ENCODE results near the gene WSCD2. TPM values are rescaled to one million over a fixed set of nuclear protein-coding genes. Genes with fewer than 3 reads are reported as not detected.

Gene WSCD2
- total and polyA plus RNA-seq, 2 of the 4 experiments (the other 2 are of a cell fraction), result not detected

DNA sequence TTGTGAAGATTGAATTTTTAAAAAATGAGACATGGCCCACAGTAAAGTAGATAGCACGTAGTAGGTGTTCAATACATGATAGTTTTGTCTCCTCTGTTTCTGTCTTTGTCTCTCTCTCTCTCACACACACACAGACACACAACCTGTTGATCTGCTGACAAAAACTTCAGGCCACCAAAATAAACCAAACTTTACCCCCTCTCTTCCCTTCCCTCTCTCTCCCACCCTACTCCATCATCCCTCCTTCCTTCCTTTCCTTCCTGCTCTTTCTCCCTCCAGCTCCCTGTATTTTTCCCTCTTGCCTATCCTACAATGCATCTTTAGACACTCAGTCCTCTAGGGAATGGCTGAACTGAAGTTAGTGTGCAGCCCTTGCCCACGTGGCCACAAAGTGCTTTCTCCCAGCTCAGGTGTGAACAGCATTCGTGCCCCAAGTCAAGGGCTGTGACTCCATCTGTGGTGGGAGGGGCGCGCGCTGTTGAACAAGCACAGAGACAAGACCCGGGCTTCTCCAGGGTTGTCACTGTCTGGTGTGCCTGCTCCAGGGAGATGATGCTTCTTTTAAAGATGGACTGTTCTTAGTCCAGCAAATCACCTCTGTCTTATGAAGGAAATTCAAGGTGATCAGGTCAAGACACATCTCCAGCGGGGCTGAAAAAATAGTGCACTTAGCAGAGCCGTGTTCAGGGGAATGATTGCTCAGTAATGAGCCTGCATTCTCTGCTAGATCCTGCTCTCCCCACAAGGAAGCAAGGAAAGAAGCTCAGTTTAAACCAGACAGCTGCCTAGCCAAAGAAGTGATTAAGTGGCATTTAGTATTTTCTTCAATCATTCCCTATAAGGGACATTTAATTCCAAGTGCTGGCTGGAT lies 75.3 kb downstream of the WSCD2 start:
- H3K79me1 ChIP-seq (ENCODE audit: low read depth in 1 of 2, low read length in 2 of 2), result no peaks in the 10 kb centered on the region
- H3K23ac ChIP-seq (ENCODE audit: low read depth, low read length), result no peak overlapping the region
- no peak overlapping the region for H2BK120ac ChIP-seq (ENCODE audit: low read depth, low read length)
- no peak overlapping the region for H2BK20ac ChIP-seq (ENCODE audit: low read depth, low read length)
- no peak overlapping the region for H2BK15ac ChIP-seq (ENCODE audit: low read depth, low read length)
- no peak overlapping the region for H4K91ac ChIP-seq (ENCODE audit: insufficient read depth, low read depth, low read length)
- BruUV-seq (replicated peaks), result no TSS peak
- no peak overlapping the region for H4K8ac ChIP-seq (ENCODE audit: low read depth in 2 of 2, low read length in 2 of 2)
- no peaks in the 10 kb centered on the region for H3K36me3 ChIP-seq (ENCODE audit: control insufficient read depth, insufficient read depth, low read length)
- no peak overlapping the region for H2AFZ ChIP-seq (replicated peaks; ENCODE audit: low read length, poor library complexity)
- H3K27me3 ChIP-seq (ENCODE audit: control insufficient read depth, insufficient read depth, low read length), result no peaks in the 10 kb centered on the region
- no peak overlapping the region for H3K4ac ChIP-seq (ENCODE audit: low read depth, low read length)
- ChIA-PET CTCF (no interaction called here), POLR2A (ENCODE audit: unreplicated experiment) (no interaction called here)
- H3K9me3 ChIP-seq (ENCODE audit: control insufficient read depth, insufficient read depth, low read length), result no peaks in the 10 kb centered on the region; the same call in 1 of the 2 replicates
- H2BK5ac ChIP-seq (ENCODE audit: low read depth, low read length, poor library complexity, severe bottlenecking), result no peak overlapping the region
- intact Hi-C loops (cut with micrococcal nuclease), result no loop called here
- WGBS, 2 experiments (ENCODE audit: extremely low coverage in 2 of 2, insufficient read length in 1 of 2), result no CpG with 5 or more reads among the region's 9 CpGs
- no peak overlapping the region for H3K56ac ChIP-seq (ENCODE audit: extremely low read depth, insufficient read depth, low read length)
- no peak for DNase-seq
- no peak overlapping the region for H3K9ac ChIP-seq (ENCODE audit: low read depth, low read length)
- no peak overlapping the region for H3K18ac ChIP-seq (ENCODE audit: low read depth, low read length)
- H3K9me1 ChIP-seq (ENCODE audit: insufficient read depth, low read length), result no peaks in the 10 kb centered on the region
- no peak overlapping the region for H3K4me3 ChIP-seq (ENCODE audit: insufficient read depth, low read depth, low read length)
- no peak for ATAC-seq (ENCODE audit: low read depth)
- H4K20me1 ChIP-seq (ENCODE audit: insufficient read depth, low read length), result no peaks in the 10 kb centered on the region
- no peaks in the 10 kb centered on the region for H3K4me1 ChIP-seq (ENCODE audit: control insufficient read depth, insufficient read depth, low read length)
- no peak overlapping the region for H3K27ac ChIP-seq (ENCODE audit: insufficient read depth, low read length)
- no peak overlapping the region for H2AK9ac ChIP-seq (replicated peaks; ENCODE audit: low read depth, low read length, poor library complexity)
- H3K14ac ChIP-seq (replicated peaks; ENCODE audit: low read depth, low read length), result no peak overlapping the region
- no peak overlapping the region for H4K5ac ChIP-seq (ENCODE audit: low read depth, low read length)
- H2AK5ac ChIP-seq (ENCODE audit: low read depth, low read length), result no peak overlapping the region
- H3K4me2 ChIP-seq (ENCODE audit: low read depth, low read length), result no peak overlapping the region
- dilution Hi-C loops (cut with HindIII; ENCODE audit: low sequenced_read_pairs, unreplicated experiment), result no loop called here
- in situ Hi-C loops (cut with MboI; ENCODE audit: low sequenced_read_pairs), result no loop called here
- no peak for TF ChIP-seq BHLHE40 (IDR thresholded peaks at IDR 0.05; ENCODE audit: low read depth, low read length)
- TF ChIP-seq CHD1 (IDR thresholded peaks at IDR 0.05; ENCODE audit: low read depth, low read length), result no peak
- no peak for TF ChIP-seq NFE2L2 (IDR thresholded peaks at IDR 0.05; ENCODE audit: low read depth, low read length)
- TF ChIP-seq, protein P1, sequence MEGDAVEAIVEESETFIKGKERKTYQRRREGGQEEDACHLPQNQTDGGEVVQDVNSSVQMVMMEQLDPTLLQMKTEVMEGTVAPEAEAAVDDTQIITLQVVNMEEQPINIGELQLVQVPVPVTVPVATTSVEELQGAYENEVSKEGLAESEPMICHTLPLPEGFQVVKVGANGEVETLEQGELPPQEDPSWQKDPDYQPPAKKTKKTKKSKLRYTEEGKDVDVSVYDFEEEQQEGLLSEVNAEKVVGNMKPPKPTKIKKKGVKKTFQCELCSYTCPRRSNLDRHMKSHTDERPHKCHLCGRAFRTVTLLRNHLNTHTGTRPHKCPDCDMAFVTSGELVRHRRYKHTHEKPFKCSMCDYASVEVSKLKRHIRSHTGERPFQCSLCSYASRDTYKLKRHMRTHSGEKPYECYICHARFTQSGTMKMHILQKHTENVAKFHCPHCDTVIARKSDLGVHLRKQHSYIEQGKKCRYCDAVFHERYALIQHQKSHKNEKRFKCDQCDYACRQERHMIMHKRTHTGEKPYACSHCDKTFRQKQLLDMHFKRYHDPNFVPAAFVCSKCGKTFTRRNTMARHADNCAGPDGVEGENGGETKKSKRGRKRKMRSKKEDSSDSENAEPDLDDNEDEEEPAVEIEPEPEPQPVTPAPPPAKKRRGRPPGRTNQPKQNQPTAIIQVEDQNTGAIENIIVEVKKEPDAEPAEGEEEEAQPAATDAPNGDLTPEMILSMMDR (conservative IDR thresholded peaks at IDR 0.05; ENCODE audit: low read depth, low read length), result no peak
- TF ChIP-seq RAD21 (IDR thresholded peaks at IDR 0.05; ENCODE audit: low read length), result no peak
- no peak for TF ChIP-seq RFX5 (IDR thresholded peaks at IDR 0.05; ENCODE audit: low read depth, low read length)
- TF ChIP-seq, protein P2, sequence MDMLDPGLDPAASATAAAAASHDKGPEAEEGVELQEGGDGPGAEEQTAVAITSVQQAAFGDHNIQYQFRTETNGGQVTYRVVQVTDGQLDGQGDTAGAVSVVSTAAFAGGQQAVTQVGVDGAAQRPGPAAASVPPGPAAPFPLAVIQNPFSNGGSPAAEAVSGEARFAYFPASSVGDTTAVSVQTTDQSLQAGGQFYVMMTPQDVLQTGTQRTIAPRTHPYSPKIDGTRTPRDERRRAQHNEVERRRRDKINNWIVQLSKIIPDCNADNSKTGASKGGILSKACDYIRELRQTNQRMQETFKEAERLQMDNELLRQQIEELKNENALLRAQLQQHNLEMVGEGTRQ (IDR thresholded peaks at IDR 0.05; ENCODE audit: low read depth, low read length), result no peak
- no peak for TF ChIP-seq RCOR1 (IDR thresholded peaks at IDR 0.05; ENCODE audit: insufficient replicate concordance, low read length)
- no peak for TF ChIP-seq POLR2A (IDR thresholded peaks at IDR 0.05; ENCODE audit: low read depth, low read length)
- no peak for TF ChIP-seq MAFK (IDR thresholded peaks at IDR 0.05; ENCODE audit: low read depth, low read length)
- no peak for TF ChIP-seq SMC3 (IDR thresholded peaks at IDR 0.05; ENCODE audit: low read depth, low read length)
- TF ChIP-seq FOS (IDR thresholded peaks at IDR 0.05; ENCODE audit: low read depth, low read length), result no peak
- no peak for TF ChIP-seq CEBPB (IDR thresholded peaks at IDR 0.05; ENCODE audit: low read depth, low read length)
- no peak for TF ChIP-seq MAZ (IDR thresholded peaks at IDR 0.05; ENCODE audit: borderline replicate concordance, low read depth, low read length)
- no peak for TF ChIP-seq MXI1 (IDR thresholded peaks at IDR 0.05; ENCODE audit: borderline replicate concordance, low read depth, low read length)

All from IMR-90 (cell line).